Purkinje cell (primary cell): ENCODE data around the gene CRABP2. TPM values are rescaled to one million over a fixed set of nuclear protein-coding genes. Genes with fewer than 3 reads are reported as not detected.

Source experiments
- polyA plus RNA-seq: library from polyadenylated mRNA; unstranded; fragments of >200 nt; fragmentation: Nextera tagmentation; gene quantifications from 2 replicates; pipeline ENCODE4 v1.2.1, GENCODE V29; 2014

Gene CRABP2
- 0.40 TPM in 1 of 2 replicates, not detected in the other for polyA plus RNA-seq

DNA sequence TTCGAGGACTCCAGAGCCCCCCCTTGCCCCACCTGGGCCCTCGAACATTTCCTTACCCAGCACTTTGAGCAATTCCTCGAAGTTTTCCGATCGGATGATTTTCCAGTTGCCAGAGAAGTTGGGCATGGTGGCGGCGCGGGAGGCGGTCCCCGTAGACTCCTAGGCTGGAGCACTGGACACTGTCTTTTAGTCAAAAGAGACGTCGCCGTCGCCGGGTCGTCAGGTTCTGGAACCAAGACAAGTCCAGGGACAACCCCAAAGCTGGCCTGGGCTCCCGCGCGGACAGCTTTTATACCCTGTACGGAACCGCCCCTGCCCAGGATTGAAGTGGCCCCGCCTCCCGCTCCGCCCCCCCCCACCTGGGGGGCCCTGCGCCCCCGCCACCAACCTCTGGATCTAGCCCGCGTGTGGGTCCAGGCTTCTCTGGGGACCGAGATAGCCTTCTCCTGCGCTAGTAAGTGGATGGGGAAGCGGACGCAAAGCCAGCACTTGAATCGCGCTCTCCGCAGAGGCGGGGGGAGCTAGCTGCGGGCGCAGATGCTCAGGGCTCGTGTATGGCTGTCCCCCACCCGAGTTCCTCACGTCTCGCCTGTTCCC is at the start of gene CRABP2:
Gene CRABP2, minus strand, starts transcription at position 263 of the 597 bp plus-strand sequence. Its CDS starts 137 bp downstream, at position 126.

GRCh38 chr1:156751451-156751756 is 46.0 kb upstream of the CRABP2 start, which contains the start of gene HDGF:
TSS of gene HDGF (minus strand) at chr1:156751675. CDS start at chr1:156751429, 246 bp downstream.

GRCh38 chr1:156740741-156741480 is 35.5 kb upstream of the CRABP2 start, which contains the start of gene MRPL24:
TSS of gene MRPL24 (minus strand) at chr1:156741088. CDS start at chr1:156738704, 2,384 bp downstream.

DNA sequence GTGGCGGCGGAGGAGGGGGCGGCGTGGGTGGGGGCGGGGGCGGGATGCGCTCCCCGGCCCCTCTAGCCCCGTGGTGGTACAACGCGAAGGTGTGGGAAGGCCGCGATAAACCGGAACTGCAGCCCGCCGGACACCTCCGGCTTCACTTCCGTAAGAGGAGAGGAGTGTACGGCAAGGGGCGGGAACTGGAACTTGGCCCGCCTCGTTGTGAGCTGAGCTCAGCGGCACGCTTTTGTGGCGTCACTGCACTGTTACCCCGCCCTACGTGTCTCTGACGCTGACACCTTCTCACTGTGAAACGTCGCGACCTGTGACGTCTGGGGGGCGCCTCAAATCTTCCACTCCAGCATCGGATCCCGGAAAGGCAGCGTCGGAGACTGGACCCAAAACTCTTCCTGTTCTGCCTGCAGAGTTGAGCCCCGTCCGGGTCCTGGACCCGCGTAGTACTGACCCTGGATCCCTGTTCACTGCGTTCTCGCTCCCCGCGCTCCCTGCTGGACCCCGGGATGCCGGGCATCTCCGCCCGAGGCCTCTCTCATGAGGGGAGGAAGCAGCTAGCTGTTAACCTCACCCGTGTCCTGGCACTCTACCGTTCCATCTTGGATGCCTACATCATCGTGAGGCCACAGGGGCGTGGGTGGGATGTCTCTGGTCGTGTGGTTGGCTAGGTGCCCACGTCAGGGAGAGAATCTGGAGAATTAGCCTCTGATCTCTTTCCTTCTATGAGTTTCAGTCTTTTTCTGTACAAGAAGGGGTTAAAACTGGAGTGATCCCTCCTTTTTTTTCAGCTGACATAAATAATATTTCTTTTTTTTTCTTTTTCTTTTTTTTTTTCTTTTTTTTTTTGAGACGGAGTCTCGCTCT is 23.4 kb upstream of the CRABP2 start, which contains the start of gene ISG20L2:
Gene ISG20L2, minus strand, starts transcription at position 168 of the 864 bp plus-strand sequence. CDS start 1,114 bp downstream, outside the sequence.

GRCh38 chr1:156727926-156728598 is 22.7 kb upstream of the CRABP2 start, which contains the start of gene METTL25B:
TSS of gene METTL25B (plus strand) at chr1:156728469. CDS start at chr1:156729105, 636 bp downstream.

GRCh38 chr1:156676820-156677615 is 28.4 kb downstream of the CRABP2 start, which contains the start of gene NES:
TSS of gene NES (minus strand) at chr1:156677407. CDS start at chr1:156677264, 143 bp downstream.

Other genes with a start within 250 kb of the CRABP2 start
- 2.1 and 3.2 TPM in 2 replicates for gene MEF2D, start 204.8 kb downstream of the CRABP2 start, polyA plus RNA-seq
- 0.07 and 0.09 TPM in 2 replicates for gene IQGAP3, start 133.0 kb downstream of the CRABP2 start, polyA plus RNA-seq
- not detected in 2 replicates for gene TTC24, start 125.9 kb downstream of the CRABP2 start, polyA plus RNA-seq
- 35.4 and 46.0 TPM in 2 replicates for gene NAXE, start 113.8 kb downstream of the CRABP2 start, polyA plus RNA-seq
- gene GPATCH4, start 104.1 kb downstream of the CRABP2 start, polyA plus RNA-seq: 46.2 and 58.6 TPM in 2 replicates
- gene HAPLN2, start 86.2 kb downstream of the CRABP2 start, polyA plus RNA-seq: not detected in 2 replicates
- 11.1 and 13.8 TPM in 2 replicates for gene BCAN, start 63.5 kb downstream of the CRABP2 start, polyA plus RNA-seq
- gene NES, start 28.2 kb downstream of the CRABP2 start, polyA plus RNA-seq: 1.4 and 2.3 TPM in 2 replicates
- 3.2 and 7.9 TPM in 2 replicates for gene METTL25B, start 22.9 kb upstream of the CRABP2 start, polyA plus RNA-seq
- 1.8 and 2.5 TPM in 2 replicates for gene ISG20L2, start 23.2 kb upstream of the CRABP2 start, polyA plus RNA-seq
- 33.8 and 58.2 TPM in 2 replicates for gene MRPL24, start 35.5 kb upstream of the CRABP2 start, polyA plus RNA-seq
- 21.2 and 24.3 TPM in 2 replicates for gene HDGF, start 46.1 kb upstream of the CRABP2 start, polyA plus RNA-seq
- gene PRCC, start 62.0 kb upstream of the CRABP2 start, polyA plus RNA-seq: 17.6 and 22.9 TPM in 2 replicates
- not detected in 2 replicates for gene SH2D2A, start 111.3 kb upstream of the CRABP2 start, polyA plus RNA-seq
- not detected in 2 replicates for gene INSRR, start 153.5 kb upstream of the CRABP2 start, polyA plus RNA-seq
- gene NTRK1, start 155.3 kb upstream of the CRABP2 start, polyA plus RNA-seq: not detected in 2 replicates
- gene PEAR1, start 188.1 kb upstream of the CRABP2 start, polyA plus RNA-seq: 0.08 TPM in 1 of 2 replicates, not detected in the other
- not detected in 2 replicates for gene LRRC71, start 215.0 kb upstream of the CRABP2 start, polyA plus RNA-seq